H1 (cell line): ENCODE results near the gene TOR4A. TPM values are rescaled to one million over a fixed set of nuclear protein-coding genes. Genes with fewer than 3 reads are reported as not detected.
A peak's percentile ranks its signal among the peaks of the same experiment; 100 is the strongest.

ENCODE experiments used
- CTCF ChIA-PET: fragments of 300-600 bp; sonication (Branson Sonifier 250); formaldehyde crosslinking; loops from one replicate; lab custom pipeline; 2021; ENCODE audit not compliant: partially characterized antibody; lab: Charles Lee
- POLR2A ChIA-PET: fragments of 300-600 bp; sonication (Branson Sonifier 250); formaldehyde crosslinking; loops from one replicate; lab custom pipeline; 2021; ENCODE audit warnings: inconsistent platforms; ENCODE audit not compliant: partially characterized antibody; lab: Charles Lee
- DNase-seq, 2 experiments: peaks; one replicate each; pipeline versions ENCODE4 v3.0.0 to v3.0.0-alpha.2; 2010 to 2022; ENCODE audit warnings: low spot score in 2 of 2, low read depth in 1 of 2, mixed read lengths in 1 of 2
- FAIRE-seq: peaks from 2 replicates; lab custom pipeline; 2011; peaks lifted over from hg19 to GRCh38; lab: Jason Lieb, UNC
- H2AFZ ChIP-seq: 2 replicates; pipeline ENCODE4 v1.8.1; 2012; ENCODE audit warnings: low read length, inconsistent platforms
- H2AK5ac ChIP-seq: 2 replicates; pipeline ENCODE4 v1.6.1; 2013; ENCODE audit warnings: low read depth, low read length
- H2BK120ac ChIP-seq: replicated peaks from 2 replicates; pipeline ENCODE3; 2013; ENCODE audit warnings: low read depth, low read length, inconsistent platforms
- H2BK12ac ChIP-seq: 2 replicates; pipeline ENCODE4 v1.6.1; 2013; ENCODE audit warnings: low read depth, low read length
- H2BK15ac ChIP-seq: 2 replicates; pipeline ENCODE4 v1.6.1; 2013; ENCODE audit warnings: low read length
- H2BK20ac ChIP-seq: 2 replicates; pipeline ENCODE4 v1.6.1; 2013; ENCODE audit warnings: low read length
- H2BK5ac ChIP-seq: 2 replicates; pipeline ENCODE4 v1.6.1; 2013; ENCODE audit warnings: low read depth, low read length
- H3K14ac ChIP-seq: 2 replicates; pipeline ENCODE4 v1.6.1; 2013; ENCODE audit warnings: inconsistent platforms; ENCODE audit not compliant: insufficient read length
- H3K18ac ChIP-seq: 2 replicates; pipeline ENCODE4 v1.6.1; 2013; ENCODE audit warnings: low read length; ENCODE audit errors: extremely low read depth
- H3K23ac ChIP-seq: 2 replicates; pipeline ENCODE4 v1.6.1; 2013; ENCODE audit warnings: inconsistent platforms; ENCODE audit not compliant: insufficient read length
- H3K23me2 ChIP-seq: 2 replicates; pipeline ENCODE4 v1.6.1; 2013; ENCODE audit warnings: low read depth, low read length
- H3K27ac ChIP-seq: 2 replicates; pipeline ENCODE4 v1.6.1; 2011; ENCODE audit warnings: low read depth, low read length, inconsistent platforms
- H3K27me3 ChIP-seq, 4 experiments: replicated peaks in 1 of 4; 1 replicate in 1 of 4; 2 replicates in 3 of 4; pipeline versions ENCODE4 v1.6.1 to v1.8.1; 2011 to 2013; ENCODE audit warnings: low read length in 3 of 4, mild to moderate bottlenecking in 3 of 4, inconsistent platforms in 2 of 4, mixed read lengths in 2 of 4, moderate library complexity in 1 of 4; ENCODE audit not compliant: control insufficient read depth in 3 of 4, insufficient read depth in 3 of 4; ENCODE audit errors: extremely low read depth in 1 of 4
- H3K36me3 ChIP-seq, 4 experiments: 2 replicates each; pipeline versions ENCODE4 v1.6.1 to v1.8.1; 2011 to 2013; ENCODE audit warnings: mild to moderate bottlenecking in 4 of 4, low read length in 3 of 4, moderate library complexity in 2 of 4, control low read depth in 1 of 4, inconsistent platforms in 1 of 4; ENCODE audit not compliant: insufficient read depth in 4 of 4, control insufficient read depth in 2 of 4
- H3K4ac ChIP-seq: replicated peaks from 2 replicates; pipeline ENCODE3; 2013; ENCODE audit warnings: low read length, low read depth, mixed read lengths, inconsistent platforms; ENCODE audit not compliant: insufficient read length
- H3K4me1 ChIP-seq, 4 experiments: replicated peaks in 1 of 4; 1 replicate in 1 of 4; 2 replicates in 3 of 4; pipeline versions ENCODE4 v1.6.1 to v1.8.1; 2011 to 2013; ENCODE audit warnings: low read length in 3 of 4, inconsistent platforms in 2 of 4, mixed read lengths in 1 of 4; ENCODE audit not compliant: insufficient read depth in 4 of 4, control insufficient read depth in 3 of 4
- H3K4me2 ChIP-seq, 2 experiments: 2 replicates each; pipeline versions ENCODE4 v1.6.1 to v1.8.1; 2011 to 2013; ENCODE audit warnings: low read depth in 2 of 2, low read length in 2 of 2, control low read depth in 1 of 2, inconsistent platforms in 1 of 2, mild to moderate bottlenecking in 1 of 2; ENCODE audit not compliant: insufficient read depth in 1 of 2
- H3K4me3 ChIP-seq, 4 experiments: fragments of 200-600, 300-600 bp in 1 of 4; sonication (generic), shearing (Covaris generic), sonication (Bioruptor Twin) in 1 of 4; 2 replicates each; pipeline versions ENCODE4 v1.5.1 to v1.8.1; 2011 to 2016; ENCODE audit warnings: low read length in 4 of 4, low read depth in 3 of 4, control low read depth in 2 of 4, inconsistent platforms in 2 of 4, mild to moderate bottlenecking in 2 of 4, mixed read lengths in 1 of 4, moderate library complexity in 1 of 4; ENCODE audit not compliant: insufficient read depth in 2 of 4; ENCODE audit errors: extremely low read depth in 1 of 4
- H3K56ac ChIP-seq: replicated peaks from 2 replicates; pipeline ENCODE3; 2013; ENCODE audit warnings: low read depth, mild to moderate bottlenecking, mixed read lengths, low read length, inconsistent platforms; ENCODE audit not compliant: insufficient read length
- H3K79me1 ChIP-seq: 2 replicates; pipeline ENCODE4 v1.6.1; 2013; ENCODE audit warnings: low read depth, low read length, control low read depth
- H3K79me2 ChIP-seq, 2 experiments: 2 replicates each; pipeline versions ENCODE4 v1.6.1 to v1.8.1; 2012 to 2013; ENCODE audit warnings: low read length in 2 of 2, mild to moderate bottlenecking in 2 of 2, inconsistent platforms in 1 of 2; ENCODE audit not compliant: insufficient read depth in 2 of 2, control insufficient read depth in 1 of 2
- H3K9ac ChIP-seq, 4 experiments: replicated peaks in 1 of 4; 1 replicate in 1 of 4; 2 replicates in 3 of 4; pipeline versions ENCODE4 v1.6.1 to v1.8.1; 2011 to 2013; ENCODE audit warnings: low read depth in 3 of 4, low read length in 3 of 4, control low read depth in 2 of 4, mild to moderate bottlenecking in 2 of 4, moderate library complexity in 2 of 4, inconsistent platforms in 1 of 4; ENCODE audit errors: extremely low read depth in 1 of 4
- H3K9me3 ChIP-seq, 2 experiments: 2 replicates each; pipeline versions ENCODE4 v1.6.1 to v1.8.1; 2012 to 2013; ENCODE audit warnings: mild to moderate bottlenecking in 2 of 2, moderate library complexity in 2 of 2, control low read depth in 1 of 2, inconsistent platforms in 1 of 2, low read depth in 1 of 2, low read length in 1 of 2, mixed read lengths in 1 of 2; ENCODE audit not compliant: insufficient read depth in 2 of 2
- H4K20me1 ChIP-seq, 2 experiments: replicated peaks in 1 of 2; 2 replicates each; pipeline versions ENCODE3 to v1.8.1; 2011 to 2013; ENCODE audit warnings: inconsistent platforms in 2 of 2, low read length in 2 of 2, mild to moderate bottlenecking in 1 of 2; ENCODE audit not compliant: insufficient read depth in 2 of 2, control insufficient read depth in 1 of 2
- H4K5ac ChIP-seq: 2 replicates; pipeline ENCODE4 v1.6.1; 2013; ENCODE audit warnings: low read length, low read depth, mixed read lengths, inconsistent platforms; ENCODE audit not compliant: insufficient read length
- H4K8ac ChIP-seq: 2 replicates; pipeline ENCODE4 v1.8.0; 2013; ENCODE audit warnings: mild to moderate bottlenecking, moderate library complexity, low read length, inconsistent platforms; ENCODE audit not compliant: insufficient read depth; ENCODE audit errors: extremely low read depth
- H4K91ac ChIP-seq: replicated peaks from 2 replicates; pipeline ENCODE3; 2013; ENCODE audit warnings: low read length, mixed read lengths, inconsistent platforms; ENCODE audit not compliant: insufficient read length
- ATF2 ChIP-seq: IDR thresholded peaks from 2 replicates; pipeline ENCODE4 v1.6.1; 2012; ENCODE audit warnings: low read length, inconsistent platforms
- CHD2 ChIP-seq: IDR thresholded peaks from 2 replicates; pipeline ENCODE4 v1.6.1; 2012; ENCODE audit warnings: low read length, improper control_type of control experiment
- GABPA ChIP-seq: IDR thresholded peaks from 2 replicates; pipeline ENCODE4 v1.6.1; 2011; ENCODE audit warnings: mild to moderate bottlenecking, low read length, moderate library complexity, borderline replicate concordance; ENCODE audit not compliant: insufficient read depth
- GTF2F1 ChIP-seq: IDR thresholded peaks from 2 replicates; pipeline ENCODE4 v1.6.1; 2012; ENCODE audit warnings: low read depth, low read length, improper control_type of control experiment, borderline replicate concordance
- KDM1A ChIP-seq: fragments of 200-600, 300-600 bp; sonication (generic); IDR thresholded peaks from 2 replicates; pipeline ENCODE4 v1.7.1; 2016; ENCODE audit warnings: mild to moderate bottlenecking, low read length, borderline replicate concordance
- KDM4A ChIP-seq: IDR thresholded peaks from one replicate; pipeline ENCODE4 v1.7.1; 2012; ENCODE audit warnings: low read depth, mild to moderate bottlenecking, moderate library complexity, low read length, inconsistent platforms; ENCODE audit not compliant: severe bottlenecking
- SIX5 ChIP-seq: IDR thresholded peaks from 2 replicates; pipeline ENCODE4 v1.6.1; 2011; ENCODE audit warnings: mild to moderate bottlenecking, low read depth, low read length
- SP2 ChIP-seq: IDR thresholded peaks from 2 replicates; pipeline ENCODE4 v1.6.1; 2012; ENCODE audit warnings: mild to moderate bottlenecking, low read length, inconsistent platforms
- WGBS, 2 experiments: shearing (Covaris generic) in 1 of 2; methylation state at CpG; one replicate each; pipeline versions ENCODE4 v1.1.6 to v1.1.7; 2013 to 2015; ENCODE audit warnings: low lambda C conversion rate in 2 of 2, mixed read lengths in 2 of 2, inconsistent platforms in 1 of 2, low coverage in 1 of 2, missing lambda C conversion rate in 1 of 2; ENCODE audit not compliant: insufficient replicate concordance in 2 of 2, insufficient coverage in 1 of 2, insufficient read length in 1 of 2; ENCODE audit errors: extremely low coverage in 1 of 2, missing lambda C conversion rate in 1 of 2; 5-methylcytosine and 5-hydroxymethylcytosine counted together
- polyA plus RNA-seq, 7 experiments: library from polyadenylated mRNA; depleted of rRNA in 3 of 7; stranded (reverse) in 5 of 7; unstranded in 2 of 7; fragments of >200 nt in 5 of 7; fragments of 200-250 nt in 2 of 7; gene quantifications; 1 replicate in 5 of 7; 2 replicates in 1 of 7; 4 replicates in 1 of 7; pipeline versions ENCODE4 v1.2.1 to v1.2.3, GENCODE V29; 2011 to 2013; ENCODE audit warnings: missing spikeins in 2 of 7, mixed read lengths in 2 of 7
- total RNA-seq: library from RNA; stranded (reverse); fragmentation: NEBNext Ultra II Directional; extraction: Animal tissue kit (Norgen Biotek cat#: 25700); gene quantifications from 2 replicates; pipeline ENCODE4 v1.2.1, GENCODE V29; 2021
- TF ChIP-seq, protein P1 (sequence below): IDR thresholded peaks from 2 replicates; pipeline ENCODE4 v1.6.1; 2012; ENCODE audit warnings: inconsistent platforms

The TOR4A gene
- total and polyA plus RNA-seq, 2 of the 8 experiments (the other 6 are each of a cell fraction or from before 2014, with no cell fraction given) = 8.4 to 9.3 TPM

DNA sequence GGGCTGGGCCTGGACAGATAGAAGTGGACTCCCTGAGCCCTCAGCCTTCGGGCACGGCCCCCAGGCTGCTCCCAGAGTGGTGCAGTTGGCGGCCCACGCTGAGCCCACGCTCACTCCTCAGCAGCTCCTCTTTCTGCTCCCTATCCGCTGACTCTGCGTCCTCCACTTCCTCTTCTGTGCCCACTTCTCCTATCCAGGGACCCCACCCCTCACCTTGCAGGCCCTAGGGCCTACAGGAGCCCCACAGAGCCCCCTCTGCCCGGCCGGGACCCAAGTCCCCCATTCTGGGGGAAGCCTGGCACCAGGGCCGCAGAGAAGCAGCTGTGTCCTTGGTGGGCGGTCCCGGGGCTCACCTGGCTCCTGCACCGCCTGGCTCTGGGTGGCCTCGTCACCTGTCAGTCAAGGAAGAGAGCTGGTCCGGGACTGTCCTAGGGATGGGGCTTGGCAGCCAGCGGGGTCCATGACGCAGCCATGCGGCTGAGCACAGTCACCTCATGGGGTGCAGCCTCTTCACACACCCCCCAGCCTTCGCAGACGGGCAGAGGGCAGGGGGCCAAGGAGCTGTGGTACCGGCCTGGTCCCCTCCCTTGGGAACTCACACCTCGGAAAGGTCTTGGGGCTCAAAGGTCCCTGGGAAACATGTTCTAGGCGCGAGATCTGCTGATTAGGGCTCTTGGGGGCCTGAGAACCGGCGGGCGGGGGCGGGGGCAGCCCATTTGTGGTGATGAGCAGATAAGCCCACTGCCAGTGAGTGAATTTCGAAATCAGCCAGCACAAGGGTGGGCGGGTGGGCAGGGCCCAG is 29.9 kb downstream of the TOR4A start:
- Histone ChIP-seq H4K5ac (no peak overlapping the region), H2BK15ac (peak overlapping the region; percentile 46; the same call in 1 of the 2 replicates), H3K9ac (no peak overlapping the region), H3K79me1 (no peaks in the 10 kb centered on the region), H3K9me3 (no peaks in the 10 kb centered on the region), H3K23ac (no peak overlapping the region), H3K4me3 (no peak overlapping the region), H3K79me2 (no peaks in the 10 kb centered on the region), H3K4ac (no peak overlapping the region), H3K56ac (no peak overlapping the region), H3K18ac (no peak overlapping the region), H2BK12ac (peak overlapping the region; percentile 78; the same call in 1 of the 2 replicates), H2AK5ac (peak overlapping the region; percentile 24; the same call in 1 of the 2 replicates), H3K4me2 (peak overlapping the region in 1 of 2 experiments; percentile 6; a peak in 1 of 4 replicates), H3K36me3 (no peaks in the 10 kb centered on the region), H2AFZ (no peak overlapping the region; the same call in 1 of the 2 replicates), H3K4me1 (peaks cover 0 to 49% (median 37%) of the 10 kb centered on the region in 4 experiments; a peak in 6 of 7 replicates), H3K14ac (no peak overlapping the region), H2BK5ac (0 out of 2 replicates have a peak overlapping the region, but pooled peaks have one; percentile 71), H3K23me2 (peaks cover 5% of the 10 kb centered on the region; the same call in 1 of the 2 replicates), H4K20me1 (no peaks in the 10 kb centered on the region), H2BK120ac (no peak overlapping the region), H3K27me3 (peaks cover 0 to 16% (median 7%) of the 10 kb centered on the region in 4 experiments; a peak in 5 of 7 replicates), H4K91ac (peak overlapping the region; percentile 74), H4K8ac (no peak overlapping the region), H2BK20ac (no peak overlapping the region), H3K27ac (no peak overlapping the region)
- DNase-seq (peak in 1 of 2 experiments; percentile 83), FAIRE-seq (no peak)
- CTCF ChIA-PET = interaction anchor here (0.7 to 2.8 kb wide), 4 partner anchors 12 to 77 kb away, joined by 3 to 18 read pairs (median 4); no protein-coding TSS in a partner anchor
- POLR2A ChIA-PET = interaction anchor here (1.0 to 1.2 kb wide), 5 partner anchors 10 to 72 kb away, joined by 3 to 5 read pairs (median 3); partner anchors contain the start of gene TUBB4B
- WGBS, 2 experiments = 67% methylated on average over 27 of the region's 30 CpGs; no CpG with 5 or more reads in 1 of the 2 experiments
- TF ChIP-seq SIX5 = no peak
- peak; percentile 51; the same call in 1 of the 2 replicates for TF ChIP-seq GABPA
- TF ChIP-seq KDM4A = no peak
- TF ChIP-seq CHD2 = 0 out of 2 replicates have a peak, but pooled peaks have one; percentile 28
- TF ChIP-seq ATF2 = no peak
- peak; percentile 17; the same call in 1 of the 2 replicates for TF ChIP-seq SP2
- no peak for TF ChIP-seq GTF2F1
- no peak for TF ChIP-seq KDM1A
- TF ChIP-seq, protein P1, sequence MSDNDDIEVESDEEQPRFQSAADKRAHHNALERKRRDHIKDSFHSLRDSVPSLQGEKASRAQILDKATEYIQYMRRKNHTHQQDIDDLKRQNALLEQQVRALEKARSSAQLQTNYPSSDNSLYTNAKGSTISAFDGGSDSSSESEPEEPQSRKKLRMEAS = peak; percentile 25
